Mammary epithelial cell (primary cell): ENCODE measurements around the gene RETREG2.

Source experiments
- CTCF ChIP-seq, 2 donors: IDR thresholded peaks in 1 of 2; conservative IDR thresholded peaks in 1 of 2; 2 replicates each; pipeline ENCODE4 v1.5.1; 2011 to 2012; ENCODE audit warnings: inconsistent platforms in 2 of 2, low read length in 2 of 2, mild to moderate bottlenecking in 2 of 2, control low read depth in 1 of 2, low read depth in 1 of 2; ENCODE audit not compliant: insufficient read depth in 1 of 2; ENCODE audit errors: extremely low read depth in 1 of 2
- EZH2 ChIP-seq: IDR thresholded peaks from 2 replicates; pipeline ENCODE4 v1.6.1; 2012; ENCODE audit warnings: low read length, inconsistent platforms, borderline replicate concordance

GRCh38 chr2:219182331-219183150 lies 4.5 kb downstream of the RETREG2 start:
- TF ChIP-seq CTCF (conservative IDR thresholded peaks at IDR 0.05 in 1 of 2, IDR thresholded peaks at IDR 0.05 in 1 of 2; ENCODE audit: extremely low read depth in 1 of 2, insufficient read depth in 1 of 2, low read depth in 1 of 2, low read length in 2 of 2): no peak
- no peak for TF ChIP-seq EZH2
